ENCODE data around the gene CRMP1.
"Not testable (repeated sequence)": the region's sequence is repeated elsewhere in the genome, so short reads cannot be mapped to it uniquely, and the experiment has no call there.

CRMP1 gene

GRCh38 chr4:5863461-5864113, 29.3 kb downstream of the CRMP1 start:
- Histone ChIP-seq H3K9ac (ENCODE audit: low read depth, low read length) (no peak overlapping the region), H2AFZ (ENCODE audit: low read depth, low read length) (no peak overlapping the region), H3K4me1 (ENCODE audit: insufficient read depth, low read length) (peaks cover 14% of the 10 kb centered on the region), H3K27ac (ENCODE audit: low read length) (no peak overlapping the region), H3K4me3 (ENCODE audit: low read depth in 1 of 2, low read length in 2 of 2) (no peak overlapping the region), H3K4me2 (ENCODE audit: insufficient read depth, low read length) (no peak overlapping the region), H3K79me2 (ENCODE audit: insufficient read depth, low read length) (no peaks in the 10 kb centered on the region), H3K36me3 (ENCODE audit: insufficient read depth, low read length) (no peaks in the 10 kb centered on the region), H3K9me3 (ENCODE audit: insufficient read depth, low read length, severe bottlenecking) (no peaks in the 10 kb centered on the region), H4K20me1 (ENCODE audit: insufficient read depth, low read length) (peaks cover 3% of the 10 kb centered on the region; the same call in 1 of the 2 replicates), H3K27me3 (ENCODE audit: insufficient read depth, low read length, poor library complexity) (no peaks in the 10 kb centered on the region)
- ATAC-seq (ENCODE audit: insufficient read depth, low read depth) (no peak), DNase-seq (peak; percentile 7)
- TF ChIP-seq CTCF (IDR thresholded peaks at IDR 0.05; ENCODE audit: borderline replicate concordance, extremely low read depth, low read length, poor library complexity, severe bottlenecking) = no peak
- no peak for TF ChIP-seq EZH2 (IDR thresholded peaks at IDR 0.05; ENCODE audit: borderline replicate concordance, low read depth, low read length, severe bottlenecking)

GRCh38 chr4:5858020-5858769, 34.7 kb downstream of the CRMP1 start:
- Histone ChIP-seq H4K20me1 (ENCODE audit: insufficient read depth, low read length) (no peaks in the 10 kb centered on the region), H3K4me3 (ENCODE audit: low read depth in 1 of 2, low read length in 2 of 2) (no peak overlapping the region), H3K9me3 (ENCODE audit: insufficient read depth, low read length, severe bottlenecking) (no peaks in the 10 kb centered on the region), H3K27ac (ENCODE audit: low read length) (no peak overlapping the region), H3K4me1 (ENCODE audit: insufficient read depth, low read length) (no peaks in the 10 kb centered on the region), H3K27me3 (ENCODE audit: insufficient read depth, low read length, poor library complexity) (no peaks in the 10 kb centered on the region), H2AFZ (ENCODE audit: low read depth, low read length) (no peak overlapping the region), H3K36me3 (ENCODE audit: insufficient read depth, low read length) (no peaks in the 10 kb centered on the region), H3K9ac (ENCODE audit: low read depth, low read length) (no peak overlapping the region), H3K79me2 (ENCODE audit: insufficient read depth, low read length) (no peaks in the 10 kb centered on the region), H3K4me2 (ENCODE audit: insufficient read depth, low read length) (no peak overlapping the region)
- ATAC-seq (ENCODE audit: insufficient read depth, low read depth) = no peak
- TF ChIP-seq CTCF (IDR thresholded peaks at IDR 0.05; ENCODE audit: borderline replicate concordance, extremely low read depth, low read length, poor library complexity, severe bottlenecking) (no peak), EZH2 (IDR thresholded peaks at IDR 0.05; ENCODE audit: borderline replicate concordance, low read depth, low read length, severe bottlenecking) (no peak)
- DNase-seq = no peak

- no peak for DNase-seq
Measured at GRCh38 chr4:5857199-5857598, 35.7 kb downstream of the CRMP1 start.

GRCh38 chr4:5856362-5856761, 36.5 kb downstream of the CRMP1 start:
- H3K36me3 ChIP-seq (ENCODE audit: insufficient read depth, low read length); H3K9ac ChIP-seq (ENCODE audit: low read depth, low read length); H3K27ac ChIP-seq (ENCODE audit: low read length); H3K4me3 ChIP-seq (ENCODE audit: low read depth in 1 of 2, low read length in 2 of 2); H2AFZ ChIP-seq (ENCODE audit: low read depth, low read length); H3K9me3 ChIP-seq (ENCODE audit: insufficient read depth, low read length, severe bottlenecking); H3K27me3 ChIP-seq (ENCODE audit: insufficient read depth, low read length, poor library complexity); H3K4me2 ChIP-seq (ENCODE audit: insufficient read depth, low read length); H3K79me2 ChIP-seq (ENCODE audit: insufficient read depth, low read length); DNase-seq; H4K20me1 ChIP-seq (ENCODE audit: insufficient read depth, low read length); ATAC-seq (ENCODE audit: insufficient read depth, low read depth); H3K4me1 ChIP-seq (ENCODE audit: insufficient read depth, low read length): not testable (repeated sequence)

More at GRCh38 chr4:5857199-5857598, 35.7 kb downstream of the CRMP1 start:
- Histone ChIP-seq H4K20me1 (ENCODE audit: insufficient read depth, low read length) (no peaks in the 10 kb centered on the region), H3K4me1 (ENCODE audit: insufficient read depth, low read length) (no peaks in the 10 kb centered on the region), H3K9ac (ENCODE audit: low read depth, low read length) (no peak overlapping the region), H3K27ac (ENCODE audit: low read length) (no peak overlapping the region), H3K79me2 (ENCODE audit: insufficient read depth, low read length) (no peaks in the 10 kb centered on the region), H3K27me3 (ENCODE audit: insufficient read depth, low read length, poor library complexity) (no peaks in the 10 kb centered on the region), H3K4me2 (ENCODE audit: insufficient read depth, low read length) (no peak overlapping the region), H3K36me3 (ENCODE audit: insufficient read depth, low read length) (no peaks in the 10 kb centered on the region), H3K9me3 (ENCODE audit: insufficient read depth, low read length, severe bottlenecking) (no peaks in the 10 kb centered on the region), H3K4me3 (ENCODE audit: low read depth in 1 of 2, low read length in 2 of 2) (no peak overlapping the region), H2AFZ (ENCODE audit: low read depth, low read length) (no peak overlapping the region)
- no peak for TF ChIP-seq CTCF (IDR thresholded peaks at IDR 0.05; ENCODE audit: borderline replicate concordance, extremely low read depth, low read length, poor library complexity, severe bottlenecking)
- TF ChIP-seq EZH2 (IDR thresholded peaks at IDR 0.05; ENCODE audit: borderline replicate concordance, low read depth, low read length, severe bottlenecking) = no peak
- ATAC-seq (ENCODE audit: insufficient read depth, low read depth) = no peak
